Osteoblast (primary cell): ENCODE results near the gene NUDT3. TPM values are rescaled to one million over a fixed set of nuclear protein-coding genes. Genes with fewer than 3 reads are reported as not detected.
"Not testable (repeated sequence)": the region's sequence is repeated elsewhere in the genome, so short reads cannot be mapped to it uniquely, and the experiment has no call there.

ENCODE experiments used
- DNase-seq: peaks from one replicate; pipeline ENCODE4 v3.0.0; 2011; ENCODE audit warnings: low spot score, mixed read lengths; ENCODE audit not compliant: insufficient read length; ENCODE audit errors: missing footprints
- H2AFZ ChIP-seq: 2 replicates; pipeline ENCODE4 v1.6.0; 2011; ENCODE audit warnings: mild to moderate bottlenecking, low read length
- H3K27ac ChIP-seq: 2 replicates; pipeline ENCODE4 v1.5.1; 2011; ENCODE audit warnings: mild to moderate bottlenecking, low read depth, low read length, moderate library complexity
- H3K27me3 ChIP-seq: 2 replicates; pipeline ENCODE4 v1.6.0; 2012; ENCODE audit warnings: mild to moderate bottlenecking, control low read depth, inconsistent platforms, low read length, moderate library complexity; ENCODE audit not compliant: insufficient read depth
- H3K36me3 ChIP-seq: 2 replicates; pipeline ENCODE4 v1.5.1; 2011; ENCODE audit warnings: mild to moderate bottlenecking, low read length, control low read depth, moderate library complexity; ENCODE audit not compliant: insufficient read depth
- H3K4me1 ChIP-seq: 2 replicates; pipeline ENCODE4 v1.5.1; 2011; ENCODE audit warnings: mild to moderate bottlenecking, low read length, control low read depth, moderate library complexity; ENCODE audit not compliant: insufficient read depth
- H3K4me2 ChIP-seq: 2 replicates; pipeline ENCODE4 v1.6.0; 2011; ENCODE audit warnings: mild to moderate bottlenecking, low read length; ENCODE audit not compliant: insufficient read depth
- H3K4me3 ChIP-seq: fragments of 200-600 bp; sonication (generic); 3 replicates; pipeline ENCODE4 v1.5.1; 2012; ENCODE audit warnings: mild to moderate bottlenecking, low read length, inconsistent platforms; ENCODE audit not compliant: insufficient read depth
- H3K79me2 ChIP-seq: 2 replicates; pipeline ENCODE4 v1.6.0; 2012; ENCODE audit warnings: mild to moderate bottlenecking, low read length, control low read depth, inconsistent platforms; ENCODE audit not compliant: insufficient read depth
- H3K9me3 ChIP-seq: 2 replicates; pipeline ENCODE4 v1.5.1; 2011; ENCODE audit warnings: low read depth, low read length, control low read depth
- H4K20me1 ChIP-seq: 2 replicates; pipeline ENCODE4 v1.6.0; 2012; ENCODE audit warnings: mild to moderate bottlenecking, low read length, control low read depth; ENCODE audit not compliant: insufficient read depth
- total RNA-seq: library from RNA; depleted of rRNA; stranded (reverse); fragments of >200 nt; gene quantifications from 2 replicates; pipeline ENCODE4 v1.2.3, GENCODE V29; 2012
- TF ChIP-seq, protein P1 (sequence below): IDR thresholded peaks from 2 replicates; pipeline ENCODE4 v1.5.1; 2011; ENCODE audit warnings: mild to moderate bottlenecking, low read depth, low read length, moderate library complexity; ENCODE audit errors: extremely low read depth

Gene NUDT3
- total RNA-seq, 1 donor: 37.6 TPM

DNA sequence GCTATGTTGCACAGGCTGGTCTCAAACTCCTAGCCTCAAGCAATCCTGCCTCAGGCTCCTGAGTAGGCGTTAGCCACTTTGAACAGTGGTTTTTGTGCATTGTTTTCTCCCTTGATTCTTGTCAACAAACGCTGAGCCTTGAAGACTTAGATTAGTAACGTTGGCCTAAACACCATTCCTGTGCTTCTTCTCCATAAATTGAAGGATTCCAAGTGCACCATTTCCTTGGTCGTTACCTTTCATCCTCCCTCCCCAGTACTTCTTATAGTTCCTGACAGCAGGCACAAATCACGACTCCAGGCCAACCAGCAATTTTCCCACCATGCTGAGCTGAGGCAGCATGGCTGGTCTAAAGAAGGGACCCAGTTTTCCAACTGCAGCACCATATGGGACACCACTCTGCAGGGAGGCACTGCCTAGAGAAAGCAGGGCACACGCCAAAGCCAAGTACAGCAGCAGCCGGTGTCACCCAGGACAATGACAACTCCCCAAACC, 24.5 kb upstream of the NUDT3 start:
- peaks cover 58% of the 10 kb centered on the region for H3K36me3 ChIP-seq
- no peak overlapping the region for H2AFZ ChIP-seq
- no peak overlapping the region for H3K4me2 ChIP-seq
- TF ChIP-seq, protein P1, sequence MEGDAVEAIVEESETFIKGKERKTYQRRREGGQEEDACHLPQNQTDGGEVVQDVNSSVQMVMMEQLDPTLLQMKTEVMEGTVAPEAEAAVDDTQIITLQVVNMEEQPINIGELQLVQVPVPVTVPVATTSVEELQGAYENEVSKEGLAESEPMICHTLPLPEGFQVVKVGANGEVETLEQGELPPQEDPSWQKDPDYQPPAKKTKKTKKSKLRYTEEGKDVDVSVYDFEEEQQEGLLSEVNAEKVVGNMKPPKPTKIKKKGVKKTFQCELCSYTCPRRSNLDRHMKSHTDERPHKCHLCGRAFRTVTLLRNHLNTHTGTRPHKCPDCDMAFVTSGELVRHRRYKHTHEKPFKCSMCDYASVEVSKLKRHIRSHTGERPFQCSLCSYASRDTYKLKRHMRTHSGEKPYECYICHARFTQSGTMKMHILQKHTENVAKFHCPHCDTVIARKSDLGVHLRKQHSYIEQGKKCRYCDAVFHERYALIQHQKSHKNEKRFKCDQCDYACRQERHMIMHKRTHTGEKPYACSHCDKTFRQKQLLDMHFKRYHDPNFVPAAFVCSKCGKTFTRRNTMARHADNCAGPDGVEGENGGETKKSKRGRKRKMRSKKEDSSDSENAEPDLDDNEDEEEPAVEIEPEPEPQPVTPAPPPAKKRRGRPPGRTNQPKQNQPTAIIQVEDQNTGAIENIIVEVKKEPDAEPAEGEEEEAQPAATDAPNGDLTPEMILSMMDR: no peak
- no peaks in the 10 kb centered on the region for H3K9me3 ChIP-seq
- H3K27me3 ChIP-seq: no peaks in the 10 kb centered on the region
- H3K27ac ChIP-seq: no peak overlapping the region
- peaks cover 9% of the 10 kb centered on the region for H3K79me2 ChIP-seq
- H3K4me1 ChIP-seq: peaks cover 4% of the 10 kb centered on the region
- no peak overlapping the region for H3K4me3 ChIP-seq
- H4K20me1 ChIP-seq: peaks cover 33% of the 10 kb centered on the region
- no peak for DNase-seq

DNA sequence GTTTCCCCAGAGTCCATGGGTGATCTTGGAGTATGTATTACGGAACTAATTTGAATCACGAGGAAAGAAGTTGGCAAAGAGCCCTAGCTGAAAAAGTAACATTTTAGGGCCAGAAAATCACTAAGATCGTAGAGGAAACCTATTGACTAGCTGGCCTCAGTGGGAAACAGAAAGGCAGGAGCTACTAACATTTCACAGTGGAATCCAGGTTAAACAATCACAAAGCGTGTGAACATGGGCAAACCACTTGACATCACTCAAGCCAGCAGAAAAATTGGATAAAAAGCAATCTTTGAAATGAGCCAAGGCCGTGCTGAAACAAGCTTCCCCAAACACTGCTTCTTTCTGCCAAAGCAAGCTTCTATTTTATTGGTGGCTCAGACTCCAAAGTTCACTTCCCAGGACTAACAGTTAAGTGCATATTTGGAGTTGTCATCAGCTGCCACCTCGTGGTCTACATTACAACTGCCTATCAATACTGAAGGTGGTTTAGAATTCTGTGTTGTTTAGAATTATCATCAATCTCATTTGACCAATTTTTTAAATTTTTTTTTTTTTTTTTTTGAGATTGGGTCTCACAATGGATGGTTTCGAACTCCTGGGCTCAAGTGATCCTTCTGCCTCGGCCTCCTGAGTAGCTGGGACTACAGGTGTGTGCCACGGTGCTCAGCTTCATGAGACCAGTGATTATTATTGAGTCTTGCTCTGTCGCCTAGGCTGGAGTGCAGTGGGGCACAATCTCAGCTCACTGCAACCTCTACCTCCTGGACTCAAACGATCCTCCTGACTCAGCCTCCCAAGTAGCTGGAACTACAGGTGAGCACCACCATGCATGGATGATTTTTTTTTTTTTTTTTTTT, 22.8 kb upstream of the NUDT3 start:
- TF ChIP-seq, protein P1: peak; percentile 82
- peak; percentile 85 for DNase-seq
- no peaks in the 10 kb centered on the region for H3K27me3 ChIP-seq
- peak overlapping the region; percentile 47 for H3K27ac ChIP-seq
- H3K4me3 ChIP-seq: no peak overlapping the region
- no peaks in the 10 kb centered on the region for H3K79me2 ChIP-seq
- peaks cover 44% of the 10 kb centered on the region for H3K36me3 ChIP-seq
- no peak overlapping the region for H2AFZ ChIP-seq
- H4K20me1 ChIP-seq: peaks cover 25% of the 10 kb centered on the region
- H3K9me3 ChIP-seq: no peaks in the 10 kb centered on the region
- H3K4me1 ChIP-seq: peaks cover 4% of the 10 kb centered on the region
- peak overlapping the region; percentile 10 for H3K4me2 ChIP-seq

DNA sequence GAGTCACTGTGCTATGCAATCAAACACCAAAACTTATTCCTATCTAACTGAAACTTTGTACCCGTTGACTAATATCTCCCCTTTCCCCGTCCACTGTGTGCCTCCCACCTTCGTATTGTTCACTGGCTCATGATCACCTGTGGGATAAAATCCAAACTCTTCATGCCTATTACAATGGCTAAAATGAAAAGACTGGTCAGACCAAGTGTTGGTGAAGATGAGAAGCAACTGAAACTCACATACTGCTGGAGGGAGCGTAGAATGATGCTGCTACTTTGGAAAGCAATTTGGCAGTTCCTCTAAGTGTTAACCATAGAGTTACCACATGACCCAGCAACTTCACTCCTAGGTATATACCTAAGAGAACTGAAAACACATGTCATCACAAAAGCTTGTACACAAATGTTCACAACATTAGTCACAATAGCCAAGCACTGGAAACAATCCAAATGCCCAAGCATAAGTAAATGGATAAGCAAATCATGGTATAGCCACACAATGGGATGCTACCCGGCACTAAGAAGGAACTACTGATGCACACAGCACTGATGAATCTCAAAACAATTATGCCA, 20.3 kb upstream of the NUDT3 start:
- Histone ChIP-seq H3K27me3 (no peaks in the 10 kb centered on the region), H3K9me3 (no peaks in the 10 kb centered on the region), H2AFZ (no peak overlapping the region), H3K4me1 (peaks cover 4% of the 10 kb centered on the region), H3K79me2 (no peaks in the 10 kb centered on the region), H3K4me2 (no peak overlapping the region), H3K27ac (no peak overlapping the region), H3K36me3 (peaks cover 20% of the 10 kb centered on the region), H4K20me1 (peaks cover 15% of the 10 kb centered on the region), H3K4me3 (no peak overlapping the region)
- DNase-seq: no peak
- TF ChIP-seq, protein P1: no peak

DNA sequence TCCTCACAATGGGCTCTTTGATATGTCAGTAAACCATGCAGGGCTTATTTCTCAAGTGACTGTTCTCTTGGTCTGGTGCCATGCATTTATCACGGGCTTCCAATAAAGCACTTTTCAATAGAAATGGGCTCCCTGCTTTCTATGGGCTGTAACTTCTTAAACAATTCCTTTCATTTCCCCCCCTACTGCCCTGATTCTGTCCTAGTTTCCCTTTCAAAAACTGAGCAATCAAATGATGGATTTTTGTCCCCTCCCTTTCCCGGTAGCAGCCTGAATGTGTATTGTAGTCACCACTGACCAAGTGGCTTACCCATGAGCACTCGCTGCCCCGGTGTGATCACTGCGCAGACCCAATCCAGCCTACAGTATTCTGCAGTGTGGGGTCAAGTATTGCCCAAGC, 19.5 kb upstream of the NUDT3 start:
- H3K4me1 ChIP-seq: peaks cover 3% of the 10 kb centered on the region
- H3K27me3 ChIP-seq: no peaks in the 10 kb centered on the region
- H3K79me2 ChIP-seq: no peaks in the 10 kb centered on the region
- no peaks in the 10 kb centered on the region for H3K9me3 ChIP-seq
- no peak for DNase-seq
- no peak overlapping the region for H2AFZ ChIP-seq
- peaks cover 12% of the 10 kb centered on the region for H4K20me1 ChIP-seq
- no peak overlapping the region for H3K27ac ChIP-seq
- H3K4me3 ChIP-seq: no peak overlapping the region
- peaks cover 13% of the 10 kb centered on the region for H3K36me3 ChIP-seq
- TF ChIP-seq, protein P1: no peak
- no peak overlapping the region for H3K4me2 ChIP-seq

DNA sequence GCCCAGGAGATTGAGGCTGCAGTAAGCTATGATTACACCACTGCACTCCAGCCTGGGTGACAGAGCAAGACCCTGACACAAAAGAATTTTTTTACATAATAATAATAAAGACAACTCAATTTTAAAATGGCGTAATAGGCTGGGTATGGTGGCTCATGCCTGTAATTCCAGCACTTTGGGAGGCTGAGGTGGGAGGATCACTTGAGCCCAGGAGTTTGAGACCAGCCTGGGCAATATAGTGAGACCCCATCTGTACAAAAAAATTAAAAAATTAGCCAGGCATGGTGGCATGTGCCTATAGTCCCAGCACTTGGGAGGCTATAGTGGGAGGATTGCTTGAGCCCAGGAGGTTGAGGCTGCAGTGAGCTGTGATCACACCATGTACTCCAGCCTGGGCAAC, 15.4 kb upstream of the NUDT3 start:
- H2AFZ ChIP-seq, H4K20me1 ChIP-seq, H3K9me3 ChIP-seq, H3K27ac ChIP-seq, H3K79me2 ChIP-seq, H3K4me3 ChIP-seq, H3K4me2 ChIP-seq, H3K4me1 ChIP-seq, H3K27me3 ChIP-seq, DNase-seq, H3K36me3 ChIP-seq: not testable (repeated sequence)
